H1 (cell line): ENCODE results near the gene BCL2L12. TPM values are rescaled to one million over a fixed set of nuclear protein-coding genes. Genes with fewer than 3 reads are reported as not detected.

Source experiments
- CTCF ChIA-PET: fragments of 300-600 bp; sonication (Branson Sonifier 250); formaldehyde crosslinking; loops from one replicate; lab custom pipeline; 2021; ENCODE audit not compliant: partially characterized antibody; lab: Charles Lee
- POLR2A ChIA-PET: fragments of 300-600 bp; sonication (Branson Sonifier 250); formaldehyde crosslinking; loops from one replicate; lab custom pipeline; 2021; ENCODE audit warnings: inconsistent platforms; ENCODE audit not compliant: partially characterized antibody; lab: Charles Lee
- DNase-seq, 2 experiments: peaks; one replicate each; pipeline versions ENCODE4 v3.0.0 to v3.0.0-alpha.2; 2010 to 2022; ENCODE audit warnings: low spot score in 2 of 2, low read depth in 1 of 2, mixed read lengths in 1 of 2
- FAIRE-seq: peaks from 2 replicates; lab custom pipeline; 2011; peaks lifted over from hg19 to GRCh38; lab: Jason Lieb, UNC
- H2AFZ ChIP-seq: 2 replicates; pipeline ENCODE4 v1.8.1; 2012; ENCODE audit warnings: low read length, inconsistent platforms
- H2AK5ac ChIP-seq: 2 replicates; pipeline ENCODE4 v1.6.1; 2013; ENCODE audit warnings: low read depth, low read length
- H2BK120ac ChIP-seq: replicated peaks from 2 replicates; pipeline ENCODE3; 2013; ENCODE audit warnings: low read depth, low read length, inconsistent platforms
- H2BK12ac ChIP-seq: 2 replicates; pipeline ENCODE4 v1.6.1; 2013; ENCODE audit warnings: low read depth, low read length
- H2BK15ac ChIP-seq: 2 replicates; pipeline ENCODE4 v1.6.1; 2013; ENCODE audit warnings: low read length
- H2BK20ac ChIP-seq: 2 replicates; pipeline ENCODE4 v1.6.1; 2013; ENCODE audit warnings: low read length
- H2BK5ac ChIP-seq: 2 replicates; pipeline ENCODE4 v1.6.1; 2013; ENCODE audit warnings: low read depth, low read length
- H3K14ac ChIP-seq: 2 replicates; pipeline ENCODE4 v1.6.1; 2013; ENCODE audit warnings: inconsistent platforms; ENCODE audit not compliant: insufficient read length
- H3K18ac ChIP-seq: 2 replicates; pipeline ENCODE4 v1.6.1; 2013; ENCODE audit warnings: low read length; ENCODE audit errors: extremely low read depth
- H3K23ac ChIP-seq: 2 replicates; pipeline ENCODE4 v1.6.1; 2013; ENCODE audit warnings: inconsistent platforms; ENCODE audit not compliant: insufficient read length
- H3K23me2 ChIP-seq: 2 replicates; pipeline ENCODE4 v1.6.1; 2013; ENCODE audit warnings: low read depth, low read length
- H3K27ac ChIP-seq: 2 replicates; pipeline ENCODE4 v1.6.1; 2011; ENCODE audit warnings: low read depth, low read length, inconsistent platforms
- H3K27me3 ChIP-seq, 4 experiments: replicated peaks in 1 of 4; 1 replicate in 1 of 4; 2 replicates in 3 of 4; pipeline versions ENCODE4 v1.6.1 to v1.8.1; 2011 to 2013; ENCODE audit warnings: low read length in 3 of 4, mild to moderate bottlenecking in 3 of 4, inconsistent platforms in 2 of 4, mixed read lengths in 2 of 4, moderate library complexity in 1 of 4; ENCODE audit not compliant: control insufficient read depth in 3 of 4, insufficient read depth in 3 of 4; ENCODE audit errors: extremely low read depth in 1 of 4
- H3K36me3 ChIP-seq, 4 experiments: 2 replicates each; pipeline versions ENCODE4 v1.6.1 to v1.8.1; 2011 to 2013; ENCODE audit warnings: mild to moderate bottlenecking in 4 of 4, low read length in 3 of 4, moderate library complexity in 2 of 4, control low read depth in 1 of 4, inconsistent platforms in 1 of 4; ENCODE audit not compliant: insufficient read depth in 4 of 4, control insufficient read depth in 2 of 4
- H3K4ac ChIP-seq: replicated peaks from 2 replicates; pipeline ENCODE3; 2013; ENCODE audit warnings: low read length, low read depth, mixed read lengths, inconsistent platforms; ENCODE audit not compliant: insufficient read length
- H3K4me1 ChIP-seq, 4 experiments: replicated peaks in 1 of 4; 1 replicate in 1 of 4; 2 replicates in 3 of 4; pipeline versions ENCODE4 v1.6.1 to v1.8.1; 2011 to 2013; ENCODE audit warnings: low read length in 3 of 4, inconsistent platforms in 2 of 4, mixed read lengths in 1 of 4; ENCODE audit not compliant: insufficient read depth in 4 of 4, control insufficient read depth in 3 of 4
- H3K4me2 ChIP-seq, 2 experiments: 2 replicates each; pipeline versions ENCODE4 v1.6.1 to v1.8.1; 2011 to 2013; ENCODE audit warnings: low read depth in 2 of 2, low read length in 2 of 2, control low read depth in 1 of 2, inconsistent platforms in 1 of 2, mild to moderate bottlenecking in 1 of 2; ENCODE audit not compliant: insufficient read depth in 1 of 2
- H3K4me3 ChIP-seq, 4 experiments: fragments of 200-600, 300-600 bp in 1 of 4; sonication (generic), shearing (Covaris generic), sonication (Bioruptor Twin) in 1 of 4; 2 replicates each; pipeline versions ENCODE4 v1.5.1 to v1.8.1; 2011 to 2016; ENCODE audit warnings: low read length in 4 of 4, low read depth in 3 of 4, control low read depth in 2 of 4, inconsistent platforms in 2 of 4, mild to moderate bottlenecking in 2 of 4, mixed read lengths in 1 of 4, moderate library complexity in 1 of 4; ENCODE audit not compliant: insufficient read depth in 2 of 4; ENCODE audit errors: extremely low read depth in 1 of 4
- H3K56ac ChIP-seq: replicated peaks from 2 replicates; pipeline ENCODE3; 2013; ENCODE audit warnings: low read depth, mild to moderate bottlenecking, mixed read lengths, low read length, inconsistent platforms; ENCODE audit not compliant: insufficient read length
- H3K79me1 ChIP-seq: 2 replicates; pipeline ENCODE4 v1.6.1; 2013; ENCODE audit warnings: low read depth, low read length, control low read depth
- H3K79me2 ChIP-seq, 2 experiments: 2 replicates each; pipeline versions ENCODE4 v1.6.1 to v1.8.1; 2012 to 2013; ENCODE audit warnings: low read length in 2 of 2, mild to moderate bottlenecking in 2 of 2, inconsistent platforms in 1 of 2; ENCODE audit not compliant: insufficient read depth in 2 of 2, control insufficient read depth in 1 of 2
- H3K9ac ChIP-seq, 4 experiments: replicated peaks in 1 of 4; 1 replicate in 1 of 4; 2 replicates in 3 of 4; pipeline versions ENCODE4 v1.6.1 to v1.8.1; 2011 to 2013; ENCODE audit warnings: low read depth in 3 of 4, low read length in 3 of 4, control low read depth in 2 of 4, mild to moderate bottlenecking in 2 of 4, moderate library complexity in 2 of 4, inconsistent platforms in 1 of 4; ENCODE audit errors: extremely low read depth in 1 of 4
- H3K9me3 ChIP-seq, 2 experiments: 2 replicates each; pipeline versions ENCODE4 v1.6.1 to v1.8.1; 2012 to 2013; ENCODE audit warnings: mild to moderate bottlenecking in 2 of 2, moderate library complexity in 2 of 2, control low read depth in 1 of 2, inconsistent platforms in 1 of 2, low read depth in 1 of 2, low read length in 1 of 2, mixed read lengths in 1 of 2; ENCODE audit not compliant: insufficient read depth in 2 of 2
- H4K20me1 ChIP-seq, 2 experiments: replicated peaks in 1 of 2; 2 replicates each; pipeline versions ENCODE3 to v1.8.1; 2011 to 2013; ENCODE audit warnings: inconsistent platforms in 2 of 2, low read length in 2 of 2, mild to moderate bottlenecking in 1 of 2; ENCODE audit not compliant: insufficient read depth in 2 of 2, control insufficient read depth in 1 of 2
- H4K5ac ChIP-seq: 2 replicates; pipeline ENCODE4 v1.6.1; 2013; ENCODE audit warnings: low read length, low read depth, mixed read lengths, inconsistent platforms; ENCODE audit not compliant: insufficient read length
- H4K8ac ChIP-seq: 2 replicates; pipeline ENCODE4 v1.8.0; 2013; ENCODE audit warnings: mild to moderate bottlenecking, moderate library complexity, low read length, inconsistent platforms; ENCODE audit not compliant: insufficient read depth; ENCODE audit errors: extremely low read depth
- H4K91ac ChIP-seq: replicated peaks from 2 replicates; pipeline ENCODE3; 2013; ENCODE audit warnings: low read length, mixed read lengths, inconsistent platforms; ENCODE audit not compliant: insufficient read length
- FOSL1 ChIP-seq: IDR thresholded peaks from 2 replicates; pipeline ENCODE4 v1.6.1; 2011; ENCODE audit warnings: mild to moderate bottlenecking, low read depth, low read length, moderate library complexity; ENCODE audit not compliant: insufficient read depth
- POLR2AphosphoS5 ChIP-seq: IDR thresholded peaks from 2 replicates; pipeline ENCODE4 v1.6.1; 2011; ENCODE audit warnings: low read depth, low read length
- RFX5 ChIP-seq: IDR thresholded peaks from 2 replicates; pipeline ENCODE4 v1.6.1; 2011; ENCODE audit warnings: low read depth, low read length, improper control_type of control experiment, borderline replicate concordance
- WGBS, 2 experiments: shearing (Covaris generic) in 1 of 2; methylation state at CpG; one replicate each; pipeline versions ENCODE4 v1.1.6 to v1.1.7; 2013 to 2015; ENCODE audit warnings: low lambda C conversion rate in 2 of 2, mixed read lengths in 2 of 2, inconsistent platforms in 1 of 2, low coverage in 1 of 2, missing lambda C conversion rate in 1 of 2; ENCODE audit not compliant: insufficient replicate concordance in 2 of 2, insufficient coverage in 1 of 2, insufficient read length in 1 of 2; ENCODE audit errors: extremely low coverage in 1 of 2, missing lambda C conversion rate in 1 of 2; 5-methylcytosine and 5-hydroxymethylcytosine counted together
- polyA plus RNA-seq, 7 experiments: library from polyadenylated mRNA; depleted of rRNA in 3 of 7; stranded (reverse) in 5 of 7; unstranded in 2 of 7; fragments of >200 nt in 5 of 7; fragments of 200-250 nt in 2 of 7; gene quantifications; 1 replicate in 5 of 7; 2 replicates in 1 of 7; 4 replicates in 1 of 7; pipeline versions ENCODE4 v1.2.1 to v1.2.3, GENCODE V29; 2011 to 2013; ENCODE audit warnings: missing spikeins in 2 of 7, mixed read lengths in 2 of 7
- total RNA-seq: library from RNA; stranded (reverse); fragmentation: NEBNext Ultra II Directional; extraction: Animal tissue kit (Norgen Biotek cat#: 25700); gene quantifications from 2 replicates; pipeline ENCODE4 v1.2.1, GENCODE V29; 2021

Gene BCL2L12
- total and polyA plus RNA-seq, 2 of the 8 experiments (the other 6 are each of a cell fraction or from before 2014, with no cell fraction given): 126 to 209 TPM

- Histone ChIP-seq H3K23ac (no peak overlapping the region), H3K14ac (no peak overlapping the region), H3K36me3 (peaks cover 20 to 79% (median 59%) of the 10 kb centered on the region in 4 experiments; a peak in 7 of 8 replicates), H3K4me1 (peaks cover 0 to 14% (median 5%) of the 10 kb centered on the region in 4 experiments; a peak in 4 of 7 replicates), H3K56ac (no peak overlapping the region), H3K27me3 (no peaks in the 10 kb centered on the region), H3K4me2 (peak overlapping the region; percentile 23 to 25; a peak in 2 of 4 replicates), H3K23me2 (no peaks in the 10 kb centered on the region; the same call in 1 of the 2 replicates), H3K18ac (no peak overlapping the region; the same call in 1 of the 2 replicates), H4K5ac (no peak overlapping the region), H2AK5ac (no peak overlapping the region), H2BK120ac (no peak overlapping the region), H3K4me3 (no peak overlapping the region), H2AFZ (no peak overlapping the region), H2BK20ac (no peak overlapping the region), H3K79me2 (no peaks in the 10 kb centered on the region), H3K79me1 (0 out of 2 replicates have a peak, but pooled peaks cover 5% of the 10 kb centered on the region), H2BK5ac (peak overlapping the region; percentile 86), H4K8ac (no peak overlapping the region), H3K9ac (peak overlapping the region in 1 of 4 experiments; percentile 27; a peak in 1 of 7 replicates), H3K27ac (no peak overlapping the region), H4K91ac (no peak overlapping the region), H2BK12ac (0 out of 2 replicates have a peak overlapping the region, but pooled peaks have one; percentile 33), H4K20me1 (peaks cover 6 to 20% of the 10 kb centered on the region in 2 experiments), H2BK15ac (no peak overlapping the region), H3K9me3 (peaks cover 9 to 11% of the 10 kb centered on the region in 2 experiments), H3K4ac (no peak overlapping the region)
- DNase-seq: no peak
- POLR2A ChIA-PET: interaction anchor here (0.7 to 18.0 kb wide), 10 partner anchors 8 to 76 kb away, joined by 3 to 275 read pairs (median 6); partner anchors contain the start of genes BCL2L12, IRF3, NOSIP and PRMT1
- TF ChIP-seq FOSL1: no peak
- peak; percentile 35; the same call in 1 of the 2 replicates for TF ChIP-seq POLR2AphosphoS5
- TF ChIP-seq RFX5: no peak
- CTCF ChIA-PET: interaction anchor here (0.6 to 3.8 kb wide), 8 partner anchors 12 to 28 kb away, joined by 3 to 39 read pairs (median 5); no protein-coding TSS in a partner anchor
- 89% methylated on average over 17 of the region's 17 CpGs; no CpG with 5 or more reads in 1 of the 2 experiments for WGBS, 2 experiments
- FAIRE-seq: no peak
These were observed 9.2 kb upstream of the BCL2L12 start for GRCh38 chr19:49656456-49657109.
